ENCODE measurements around the gene SEMA3B. TPM values are rescaled to one million over a fixed set of nuclear protein-coding genes. Genes with fewer than 3 reads are reported as not detected.
A peak's percentile ranks its signal among the peaks of the same experiment; 100 is the strongest.

Gene SEMA3B
- total RNA-seq, 1 donor from 2014 or later, result 5.4 TPM

- Mint-ChIP-seq H3K4me3 (ENCODE audit: unreplicated experiment) (no peak overlapping the region), H3K36me3 (ENCODE audit: unreplicated experiment) (no peaks in the 10 kb centered on the region), H3K27me3 (ENCODE audit: unreplicated experiment) (peaks cover 15% of the 10 kb centered on the region), H3K9me3 (ENCODE audit: unreplicated experiment) (peaks cover 6% of the 10 kb centered on the region), H3K4me1 (ENCODE audit: low read depth, unreplicated experiment) (peaks cover 12% of the 10 kb centered on the region), H3K27ac (ENCODE audit: unreplicated experiment) (no peak overlapping the region)
- TF ChIP-seq CTCF (IDR thresholded peaks at IDR 0.05; ENCODE audit: partially characterized antibody, unreplicated experiment), result no peak
- DNase-seq, result no peak
Observed at GRCh38 chr3:50296721-50297383, 27.9 kb downstream of the SEMA3B start.

- H3K4me3 Mint-ChIP-seq (ENCODE audit: unreplicated experiment), result no peak overlapping the region
- TF ChIP-seq CTCF (IDR thresholded peaks at IDR 0.05; ENCODE audit: partially characterized antibody, unreplicated experiment), result no peak
- no peaks in the 10 kb centered on the region for H3K36me3 Mint-ChIP-seq (ENCODE audit: unreplicated experiment)
- H3K9me3 Mint-ChIP-seq (ENCODE audit: unreplicated experiment), result peaks cover 6% of the 10 kb centered on the region
- peaks cover 18% of the 10 kb centered on the region for H3K27me3 Mint-ChIP-seq (ENCODE audit: unreplicated experiment)
- H3K27ac Mint-ChIP-seq (ENCODE audit: unreplicated experiment), result no peak overlapping the region
- DNase-seq, result no peak
- H3K4me1 Mint-ChIP-seq (ENCODE audit: low read depth, unreplicated experiment), result peaks cover 12% of the 10 kb centered on the region
Observed at GRCh38 chr3:50297384-50297775, 28.4 kb downstream of the SEMA3B start.

GRCh38 chr3:50297896-50298725 lies 29.2 kb downstream of the SEMA3B start:
- peaks cover 16% of the 10 kb centered on the region for H3K27me3 Mint-ChIP-seq (ENCODE audit: unreplicated experiment)
- H3K4me1 Mint-ChIP-seq (ENCODE audit: low read depth, unreplicated experiment), result peaks cover 8% of the 10 kb centered on the region
- no peaks in the 10 kb centered on the region for H3K36me3 Mint-ChIP-seq (ENCODE audit: unreplicated experiment)
- H3K9me3 Mint-ChIP-seq (ENCODE audit: unreplicated experiment), result peaks cover 3% of the 10 kb centered on the region
- DNase-seq, result no peak
- TF ChIP-seq CTCF (IDR thresholded peaks at IDR 0.05; ENCODE audit: partially characterized antibody, unreplicated experiment), result no peak
- peak overlapping the region; percentile 93 for H3K4me3 Mint-ChIP-seq (ENCODE audit: unreplicated experiment)
- no peak overlapping the region for H3K27ac Mint-ChIP-seq (ENCODE audit: unreplicated experiment)

GRCh38 chr3:50298836-50299637 lies 30.1 kb downstream of the SEMA3B start, which contains the start of the genes HYAL3 and NAA80:
Gene HYAL3 (minus strand): TSS chr3:50299405. CDS start chr3:50295602, 3,803 bp downstream.
Gene NAA80 (minus strand): TSS chr3:50299405. CDS start chr3:50297463, 1,942 bp downstream.
- no peak for TF ChIP-seq CTCF (IDR thresholded peaks at IDR 0.05; ENCODE audit: partially characterized antibody, unreplicated experiment)
- H3K27ac Mint-ChIP-seq (ENCODE audit: unreplicated experiment), result peak within 1 kb of the TSS; percentile 91
- peak; percentile 98 for DNase-seq
- H3K4me3 Mint-ChIP-seq (ENCODE audit: unreplicated experiment), result peak within 1 kb of the TSS; percentile 93
- H3K36me3 Mint-ChIP-seq (ENCODE audit: unreplicated experiment), result no peaks in the 10 kb centered on the region
- H3K27me3 Mint-ChIP-seq (ENCODE audit: unreplicated experiment), result peaks cover 16% of the 10 kb centered on the region
- peaks cover 8% of the 10 kb centered on the region for H3K4me1 Mint-ChIP-seq (ENCODE audit: low read depth, unreplicated experiment)
- peaks cover 3% of the 10 kb centered on the region for H3K9me3 Mint-ChIP-seq (ENCODE audit: unreplicated experiment)

All from glutamatergic neuron (in vitro differentiated cells).